Pancreas (tissue), 10 donors: Measurements from ENCODE around the gene POU6F2. TPM values are rescaled to one million over a fixed set of nuclear protein-coding genes. Genes with fewer than 3 reads are reported as not detected.
A peak's percentile ranks its signal among the peaks of the same experiment; 100 is the strongest.

Experiments used
- ATAC-seq, 4 donors: fragments of 200-7000 bp; cut with Tn5 transposase; one replicate each; pipeline versions ENCODE4 v1.8.0 to v1.9.1; 2020; ENCODE audit warnings: mild to moderate bottlenecking in 4 of 4, moderate library complexity in 4 of 4
- DNase-seq, 6 donors: peaks; one replicate each; pipeline ENCODE4 v3.0.0-alpha.2; 2020
- FAIRE-seq: peaks from 2 replicates; lab custom pipeline; 2012; peaks lifted over from hg19 to GRCh38; lab: Jason Lieb, UNC
- H3K27ac ChIP-seq, 4 donors: fragments of 200-600 bp; sonication (generic); 1 replicate in 3 of 4; 2 replicates in 1 of 4; pipeline versions ENCODE4 v1.5.0 to v1.8.0; 2020
- H3K27me3 ChIP-seq, 4 donors: fragments of 200-600 bp; one replicate each; pipeline ENCODE4 v1.8.0; 2021
- H3K36me3 ChIP-seq, 3 donors: fragments of 200-600 bp; sonication (generic) in 1 of 3; one replicate each; pipeline versions ENCODE4 v1.5.0 to v1.8.0; 2020 to 2021
- H3K4me1 ChIP-seq, 3 donors: fragments of 200-600 bp; one replicate each; pipeline ENCODE4 v1.8.0; 2021
- H3K4me3 ChIP-seq, 4 donors: fragments of 200-600 bp; sonication (generic) in 2 of 4; one replicate each; pipeline versions ENCODE4 v1.5.0 to v1.8.0; 2020 to 2021
- H3K9me3 ChIP-seq, 4 donors: fragments of 200-600 bp; one replicate each; pipeline ENCODE4 v1.8.0; 2021
- WGBS, 2 donors: extraction: QIAGEN DNeasy Blood & Tissue Kit; methylation state at CpG; one replicate each; pipeline ENCODE4 v1.1.7; 2013; 5-methylcytosine and 5-hydroxymethylcytosine counted together
- intact Hi-C, 3 donors: fragments of 100-400 bp; cut with DNase I; formaldehyde crosslinking; loops; one replicate each; pipeline versions ENCODE4 v1.11.1 to v1.14.2; 2022
- polyA plus RNA-seq, 2 donors: library from polyadenylated mRNA; stranded (reverse); fragments of 200-250 nt; gene quantifications; one replicate each; pipeline ENCODE4 v1.2.3, GENCODE V29; 2013
- total RNA-seq, 6 donors: library from RNA; stranded (reverse); fragmentation: NEBNext Ultra II Directional in 4 of 6; extraction: Animal tissue kit (Norgen Biotek cat#: 25700) in 4 of 6; gene quantifications; one replicate each; pipeline versions ENCODE4 v1.2.1 to v1.2.4, GENCODE V29; 2021 to 2023
- TF ChIP-seq, protein P1 (sequence below), 4 donors: fragments of 200-600 bp; sonication (generic) in 3 of 4; IDR thresholded peaks; one replicate each; pipeline versions ENCODE4 v1.5.0 to v1.8.0; 2021; ENCODE audit warnings: antibody characterized with exemption in 4 of 4
- donor health status: healthy with polysubstance abuse.
- donor health status: DM: no; HTN: no; CAD: no; lungs with moderate emphysema.
- donor health status: DM: no; HTN: no; CAD: no.
- donor health status: control.
- donor health status: control.
- donor health status: Bipolar disorder and iron deficiency.
- donor health status: DM: yes; HTN: yes; CAD: no.
- donor health status: DM: no; HTN: no; CAD: no.
- donor health status: DM: no; HTN: no; CAD: no.
- donor health status: DM: yes; HTN: yes; CAD: no.

The POU6F2 gene
- total and polyA plus RNA-seq, 8 donors: 1.3 to 4.2 (median 2.4) TPM

DNA sequence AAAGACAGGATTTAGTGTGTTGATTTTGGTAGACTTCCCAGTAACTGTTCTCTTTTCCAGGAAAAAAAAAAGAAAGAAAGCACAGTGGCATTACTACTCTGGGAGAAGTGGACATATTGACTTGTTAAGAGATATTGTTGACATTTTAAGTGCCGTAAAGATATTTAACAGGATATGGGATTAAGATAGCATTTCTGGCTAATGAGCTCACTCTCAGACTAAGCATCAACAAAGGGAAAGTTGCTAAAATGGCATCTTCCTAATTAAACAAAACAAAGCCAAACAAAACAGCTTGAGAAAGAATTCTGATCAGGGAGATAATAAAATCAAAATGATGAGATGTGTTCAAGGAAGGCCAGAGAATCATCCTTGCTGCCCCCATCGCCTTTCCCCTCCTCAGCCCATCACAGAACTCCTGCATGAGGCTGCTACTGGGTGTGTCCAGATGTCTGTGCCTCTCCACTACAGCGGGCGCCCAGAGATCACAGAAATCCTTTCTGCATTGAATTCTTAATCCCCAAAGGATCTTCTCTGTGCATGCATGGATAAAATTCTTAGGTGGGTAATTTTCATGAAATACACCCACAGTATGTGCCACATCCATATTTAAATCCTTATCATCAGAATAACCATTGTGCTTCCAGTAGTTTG lies 270.5 kb downstream of the POU6F2 start:
- TF ChIP-seq, protein P1, sequence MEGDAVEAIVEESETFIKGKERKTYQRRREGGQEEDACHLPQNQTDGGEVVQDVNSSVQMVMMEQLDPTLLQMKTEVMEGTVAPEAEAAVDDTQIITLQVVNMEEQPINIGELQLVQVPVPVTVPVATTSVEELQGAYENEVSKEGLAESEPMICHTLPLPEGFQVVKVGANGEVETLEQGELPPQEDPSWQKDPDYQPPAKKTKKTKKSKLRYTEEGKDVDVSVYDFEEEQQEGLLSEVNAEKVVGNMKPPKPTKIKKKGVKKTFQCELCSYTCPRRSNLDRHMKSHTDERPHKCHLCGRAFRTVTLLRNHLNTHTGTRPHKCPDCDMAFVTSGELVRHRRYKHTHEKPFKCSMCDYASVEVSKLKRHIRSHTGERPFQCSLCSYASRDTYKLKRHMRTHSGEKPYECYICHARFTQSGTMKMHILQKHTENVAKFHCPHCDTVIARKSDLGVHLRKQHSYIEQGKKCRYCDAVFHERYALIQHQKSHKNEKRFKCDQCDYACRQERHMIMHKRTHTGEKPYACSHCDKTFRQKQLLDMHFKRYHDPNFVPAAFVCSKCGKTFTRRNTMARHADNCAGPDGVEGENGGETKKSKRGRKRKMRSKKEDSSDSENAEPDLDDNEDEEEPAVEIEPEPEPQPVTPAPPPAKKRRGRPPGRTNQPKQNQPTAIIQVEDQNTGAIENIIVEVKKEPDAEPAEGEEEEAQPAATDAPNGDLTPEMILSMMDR (IDR thresholded peaks at IDR 0.05): no peak
- DNase-seq (no peak), ATAC-seq (no peak), FAIRE-seq (no peak)
- 63 to 68% methylated on average over 4 of the region's 4 CpGs for WGBS, 2 donors
- Histone ChIP-seq H3K27ac (no peak overlapping the region), H3K36me3 (no peaks in the 10 kb centered on the region), H3K4me1 (no peaks in the 10 kb centered on the region), H3K9me3 (no peaks in the 10 kb centered on the region), H3K4me3 (no peak overlapping the region), H3K27me3 (no peaks in the 10 kb centered on the region)
- intact Hi-C loops: no loop called here

DNA sequence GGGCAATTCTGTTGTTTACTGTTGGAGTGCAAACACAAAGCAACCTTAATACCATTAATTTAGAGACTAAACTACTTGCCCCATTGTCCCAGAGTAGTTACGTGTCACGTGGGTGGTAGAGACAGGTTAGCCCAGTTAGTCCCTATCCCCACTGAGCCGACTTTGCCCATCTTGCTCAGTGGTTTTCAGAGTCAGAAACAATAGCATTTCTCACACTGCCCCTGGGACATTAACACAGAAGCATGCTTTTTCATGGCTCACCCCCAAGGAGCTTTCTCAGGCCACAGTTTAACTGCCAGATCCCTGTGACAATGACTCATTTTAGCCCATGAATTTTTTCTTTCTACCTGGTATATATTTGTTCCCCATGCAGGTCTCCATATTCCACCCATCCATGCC lies 271.0 kb downstream of the POU6F2 start:
- Histone ChIP-seq H3K4me3 (no peak overlapping the region), H3K4me1 (no peaks in the 10 kb centered on the region), H3K27ac (no peak overlapping the region), H3K36me3 (no peaks in the 10 kb centered on the region), H3K27me3 (no peaks in the 10 kb centered on the region), H3K9me3 (no peaks in the 10 kb centered on the region)
- DNase-seq: no peak
- WGBS, 2 donors: 66 to 69% methylated on average over 3 of the region's 3 CpGs
- no peak for ATAC-seq
- TF ChIP-seq, protein P1 (IDR thresholded peaks at IDR 0.05): no peak
- no peak for FAIRE-seq
- intact Hi-C loops: no loop called here

DNA sequence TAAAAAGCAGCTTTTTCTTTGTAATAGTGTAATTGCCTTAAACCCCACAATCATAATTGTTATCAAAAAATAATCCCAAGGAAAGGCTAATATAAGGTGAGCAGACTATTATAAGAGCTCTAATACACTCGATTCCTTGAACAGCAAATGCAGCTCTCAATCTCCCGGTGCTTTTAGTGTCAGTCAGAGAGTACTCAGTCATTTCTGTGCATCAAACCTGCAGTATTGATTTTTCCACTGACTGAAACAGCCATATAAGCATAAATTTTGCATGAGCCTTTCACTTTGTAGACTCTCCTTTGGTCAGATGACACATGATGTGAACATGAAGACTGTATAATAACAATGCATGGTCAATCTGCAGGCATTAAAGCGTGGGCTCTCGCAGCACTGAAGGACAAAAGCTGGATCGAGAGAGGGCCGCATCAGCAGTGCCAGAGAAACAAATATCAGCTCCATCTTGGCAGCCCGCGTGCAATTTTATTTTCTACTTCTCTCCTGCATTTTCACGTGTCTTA lies 272.0 kb downstream of the POU6F2 start:
- no peak for DNase-seq
- no peaks in the 10 kb centered on the region for H3K4me1 ChIP-seq
- H3K4me3 ChIP-seq: no peak overlapping the region
- H3K27ac ChIP-seq: no peak overlapping the region
- H3K9me3 ChIP-seq: no peaks in the 10 kb centered on the region
- no peak for FAIRE-seq
- no peaks in the 10 kb centered on the region for H3K36me3 ChIP-seq
- intact Hi-C loops: no loop called here
- TF ChIP-seq, protein P1 (IDR thresholded peaks at IDR 0.05): no peak
- WGBS, 2 donors: 70 to 76% methylated on average over 9 of the region's 9 CpGs
- H3K27me3 ChIP-seq: no peaks in the 10 kb centered on the region
- peak in 1 of 4 donors; percentile 47 for ATAC-seq

DNA sequence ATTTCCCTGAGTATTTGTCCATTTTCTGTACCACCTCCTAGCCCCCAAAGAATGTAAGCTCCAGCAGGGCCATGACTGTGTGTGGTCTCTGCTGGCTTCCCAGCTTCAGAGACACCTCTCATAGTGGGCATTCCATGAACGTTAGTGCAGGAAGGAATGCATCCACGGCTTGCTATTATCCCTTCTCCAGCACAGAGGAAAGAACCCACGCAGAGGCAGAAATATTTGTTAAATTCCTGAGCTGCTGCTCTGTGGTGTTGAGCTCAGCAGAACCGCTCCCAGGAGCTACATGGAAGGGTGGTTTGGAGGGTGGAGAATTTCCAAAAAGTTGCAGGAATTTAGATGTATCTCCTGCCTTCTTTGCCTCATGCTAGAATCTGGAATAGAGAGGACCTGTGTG lies 275.2 kb downstream of the POU6F2 start:
- intact Hi-C loops: no loop called here
- FAIRE-seq (no peak), DNase-seq (no peak), ATAC-seq (no peak)
- TF ChIP-seq, protein P1 (IDR thresholded peaks at IDR 0.05): no peak
- H3K36me3 ChIP-seq: no peaks in the 10 kb centered on the region
- no peaks in the 10 kb centered on the region for H3K27me3 ChIP-seq
- H3K4me3 ChIP-seq: no peak overlapping the region
- no peak overlapping the region for H3K27ac ChIP-seq
- no peaks in the 10 kb centered on the region for H3K4me1 ChIP-seq
- H3K9me3 ChIP-seq: no peaks in the 10 kb centered on the region
- 33 to 46% methylated on average over 4 of the region's 4 CpGs for WGBS, 2 donors

DNA sequence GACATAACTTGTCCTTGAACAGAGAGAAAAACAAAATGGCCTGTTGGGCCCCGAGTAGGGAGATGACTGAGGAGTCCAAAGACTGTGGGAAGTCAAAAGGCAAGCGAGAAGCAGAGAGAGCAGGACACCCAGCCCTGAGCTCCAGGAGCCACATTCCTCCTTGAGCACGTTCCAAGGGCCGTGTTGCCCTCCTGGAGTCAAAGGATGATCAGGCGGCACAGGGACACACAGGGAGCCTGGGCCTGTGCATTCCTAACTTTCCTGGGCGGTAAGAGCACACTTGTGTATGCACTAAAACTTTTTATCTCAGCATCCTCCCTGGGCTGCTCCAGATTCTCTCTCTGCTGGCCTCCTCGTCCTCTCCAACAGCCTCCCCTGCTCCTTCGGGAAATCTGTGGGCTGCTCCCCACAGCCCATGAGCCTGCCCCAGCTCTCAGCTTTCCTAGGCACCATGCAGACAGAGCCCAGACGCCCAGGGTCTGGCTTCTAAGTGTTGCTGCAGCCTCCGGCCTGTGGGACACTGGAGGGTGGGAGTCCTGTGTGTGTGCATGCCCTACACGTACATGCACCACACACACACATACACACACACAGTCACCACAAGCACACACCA lies 281.8 kb downstream of the POU6F2 start:
- WGBS, 2 donors: 68 to 72% methylated on average over 11 of the region's 11 CpGs
- Histone ChIP-seq H3K27ac (no peak overlapping the region), H3K4me1 (no peaks in the 10 kb centered on the region), H3K4me3 (no peak overlapping the region), H3K9me3 (no peaks in the 10 kb centered on the region), H3K36me3 (no peaks in the 10 kb centered on the region), H3K27me3 (no peaks in the 10 kb centered on the region)
- ATAC-seq (no peak), DNase-seq (no peak), FAIRE-seq (no peak)
- TF ChIP-seq, protein P1 (IDR thresholded peaks at IDR 0.05): no peak
- intact Hi-C loops: no loop called here
